Measurements from ENCODE around the gene PAQR8. TPM values are rescaled to one million over a fixed set of nuclear protein-coding genes. Genes with fewer than 3 reads are reported as not detected.
A peak's percentile ranks its signal among the peaks of the same experiment; 100 is the strongest.

PAQR8 gene
- total and polyA plus RNA-seq, 2 of the 13 experiments (the other 11 are each of a cell fraction or from before 2014, with no cell fraction given), result 37.7 to 50.7 TPM

GRCh38 chr6:52369234-52369633, 7.3 kb downstream of the PAQR8 start (continued):
- TF ChIP-seq ZNF280B (CRISPR knock-in tag; IDR thresholded peaks at IDR 0.05; ENCODE audit: borderline replicate concordance) (no peak), TBX3 (IDR thresholded peaks at IDR 0.05; ENCODE audit: borderline replicate concordance) (no peak), ZNF430 (CRISPR knock-in tag; IDR thresholded peaks at IDR 0.05) (no peak), ZBED4 (CRISPR knock-in tag; IDR thresholded peaks at IDR 0.05; ENCODE audit: borderline replicate concordance) (no peak), KLF6 (CRISPR knock-in tag; IDR thresholded peaks at IDR 0.05) (0 out of 2 replicates have a peak, but pooled peaks have one; percentile 36), XBP1 (CRISPR knock-in tag; IDR thresholded peaks at IDR 0.05) (no peak), MAF1 (CRISPR knock-in tag; IDR thresholded peaks at IDR 0.05; ENCODE audit: borderline replicate concordance) (no peak), KDM6A (CRISPR knock-in tag; IDR thresholded peaks at IDR 0.05; ENCODE audit: low read depth) (no peak), THAP11 (CRISPR knock-in tag; IDR thresholded peaks at IDR 0.05) (peak; percentile 16; the same call in 1 of the 2 replicates), POGZ (CRISPR knock-in tag; IDR thresholded peaks at IDR 0.05) (no peak), ETV6 (CRISPR knock-in tag; conservative IDR thresholded peaks at IDR 0.05) (no peak), KLF16 (CRISPR knock-in tag; IDR thresholded peaks at IDR 0.05) (0 out of 4 replicates have a peak, but pooled peaks of 1 of the 2 experiments have one; percentile 23), E2F2 (CRISPR knock-in tag; IDR thresholded peaks at IDR 0.05; ENCODE audit: borderline replicate concordance) (no peak), CHCHD3 (CRISPR knock-in tag; IDR thresholded peaks at IDR 0.05) (no peak), SCMH1 (CRISPR knock-in tag; IDR thresholded peaks at IDR 0.05; ENCODE audit: borderline replicate concordance) (no peak), GRHL1 (CRISPR knock-in tag; conservative IDR thresholded peaks at IDR 0.05) (no peak), ZNF75D (CRISPR knock-in tag; IDR thresholded peaks at IDR 0.05; ENCODE audit: borderline replicate concordance) (no peak), TEAD2 (CRISPR knock-in tag; IDR thresholded peaks at IDR 0.05) (no peak), NKX3-1 (CRISPR knock-in tag; IDR thresholded peaks at IDR 0.05) (peak; percentile 47; the same call in 1 of the 2 replicates), ZBTB21 (CRISPR knock-in tag; IDR thresholded peaks at IDR 0.05) (no peak), FOXP4 (CRISPR knock-in tag; IDR thresholded peaks at IDR 0.05) (peak; percentile 63; the same call in 1 of the 2 replicates)
